Panc1 (cell line): ENCODE results near the gene PDE9A. TPM values are rescaled to one million over a fixed set of nuclear protein-coding genes. Genes with fewer than 3 reads are reported as not detected.

Source experiments
- ATAC-seq: fragments of 200-7000 bp; cut with Tn5 transposase; 2 replicates; pipeline ENCODE4 v1.9.1; 2020; ENCODE audit warnings: mild to moderate bottlenecking, moderate library complexity
- BruUV-seq: library from RNA; stranded (reverse); fragments of 400-500 nt; replicated peaks from 2 replicates; lab custom pipeline; 2021; lab: Mats Ljungman, UMichigan
- CTCF ChIA-PET: fragments of 300-600 bp; sonication (Branson Sonifier 250); formaldehyde crosslinking; loops from one replicate; lab custom pipeline; 2022; ENCODE audit warnings: antibody characterized with exemption; lab: Charles Lee
- POLR2A ChIA-PET: fragments of 300-600 bp; sonication (Branson Sonifier 250); formaldehyde crosslinking; loops from one replicate; lab custom pipeline; 2022; ENCODE audit warnings: antibody characterized with exemption; lab: Charles Lee
- DNase-seq: peaks from one replicate; pipeline ENCODE4 v3.0.0-alpha.2; 2010; ENCODE audit warnings: low read depth, low spot score
- H3K27ac ChIP-seq: 2 replicates; pipeline ENCODE4 v1.5.1; 2011; ENCODE audit warnings: mild to moderate bottlenecking, low read length, inconsistent platforms
- H3K27me3 ChIP-seq: fragments of 200-500 bp; sonication (Bioruptor generic); 2 replicates; pipeline ENCODE4 v1.6.0; 2014; ENCODE audit warnings: low read length, inconsistent platforms; ENCODE audit not compliant: control insufficient read depth, insufficient read depth
- H3K36me3 ChIP-seq: fragments of 200-500 bp; sonication (Bioruptor generic); 2 replicates; pipeline ENCODE4 v1.5.1; 2014; ENCODE audit warnings: inconsistent platforms, mild to moderate bottlenecking, low read length, moderate library complexity; ENCODE audit not compliant: control insufficient read depth, insufficient read depth
- H3K4me1 ChIP-seq: 2 replicates; pipeline ENCODE4 v1.5.1; 2011; ENCODE audit warnings: inconsistent platforms, mild to moderate bottlenecking, low read length, moderate library complexity; ENCODE audit not compliant: control insufficient read depth, insufficient read depth
- H3K4me3 ChIP-seq, 2 experiments: 2 replicates each; pipeline ENCODE4 v1.5.1; 2011 to 2012; ENCODE audit warnings: low read depth in 2 of 2, low read length in 2 of 2, mild to moderate bottlenecking in 2 of 2, inconsistent platforms in 1 of 2, moderate library complexity in 1 of 2
- H3K9me3 ChIP-seq: fragments of 200-500 bp; sonication (Bioruptor generic); 2 replicates; pipeline ENCODE4 v1.5.1; 2014; ENCODE audit warnings: low read depth, mild to moderate bottlenecking, inconsistent platforms, low read length, moderate library complexity; ENCODE audit not compliant: control insufficient read depth, insufficient read depth
- CTCF ChIP-seq: fragments of 450-650 bp; IDR thresholded peaks from 2 replicates; pipeline ENCODE4 v1.5.1; 2017; ENCODE audit warnings: mild to moderate bottlenecking
- POLR2AphosphoS5 ChIP-seq: IDR thresholded peaks from 2 replicates; pipeline ENCODE4 v1.6.1; 2012; ENCODE audit warnings: mild to moderate bottlenecking, low read depth, low read length, moderate library complexity
- REST ChIP-seq, 2 experiments: IDR thresholded peaks; 2 replicates each; pipeline ENCODE4 v1.6.1; 2011 to 2012; ENCODE audit warnings: low read depth in 2 of 2, control low read depth in 1 of 2, low read length in 1 of 2, mild to moderate bottlenecking in 1 of 2, moderate library complexity in 1 of 2; ENCODE audit not compliant: insufficient read depth in 1 of 2
- SIN3A ChIP-seq: IDR thresholded peaks from 2 replicates; pipeline ENCODE4 v1.6.1; 2012; ENCODE audit warnings: low read depth, mild to moderate bottlenecking, low read length, moderate library complexity, borderline replicate concordance; ENCODE audit not compliant: insufficient read depth
- TCF7L2 ChIP-seq: IDR thresholded peaks from 2 replicates; pipeline ENCODE4 v1.6.1; 2011; ENCODE audit warnings: mild to moderate bottlenecking, low read depth, low read length, inconsistent platforms
- in situ Hi-C: cut with HindIII; loops from 2 replicates; pipeline ENCODE4 v1.10.0; 2016; ENCODE audit warnings: low sequenced_read_pairs, low pct_unique_long_range_greater_than_20kb
- intact Hi-C: fragments of 100-400 bp; cut with micrococcal nuclease; formaldehyde crosslinking; loops from one replicate; pipeline ENCODE4 v1.10.0; 2022; ENCODE audit not compliant: unreplicated experiment
- total RNA-seq: library from RNA; stranded (reverse); gene quantifications from one replicate; pipeline ENCODE4 v1.2.1, GENCODE V29; 2021; ENCODE audit not compliant: unreplicated experiment

The PDE9A gene
- total RNA-seq, 1 experiment from 2014 or later = 0.72 TPM

- intact Hi-C loops = no loop called here
- no peaks in the 10 kb centered on the region for H3K36me3 ChIP-seq
- H3K4me1 ChIP-seq = no peaks in the 10 kb centered on the region
- peaks cover 2% of the 10 kb centered on the region; the same call in 1 of the 2 replicates for H3K27me3 ChIP-seq
- TF ChIP-seq POLR2AphosphoS5 = no peak
- no peak for TF ChIP-seq SIN3A
- ATAC-seq (no peak), DNase-seq (no peak)
- POLR2A ChIA-PET = interaction anchor here (0.6 kb wide), 1 partner anchor 414 kb away, joined by 3 read pairs; no protein-coding TSS in a partner anchor
- H3K27ac ChIP-seq = no peak overlapping the region
- no TSS peak for BruUV-seq
- in situ Hi-C loops = no loop called here
- H3K9me3 ChIP-seq = no peaks in the 10 kb centered on the region
- no peak overlapping the region for H3K4me3 ChIP-seq
- CTCF ChIA-PET = no interaction called here
Measured at GRCh38 chr21:42615924-42616323, 37.5 kb upstream of the PDE9A start.

GRCh38 chr21:42616446-42616845, 37.0 kb upstream of the PDE9A start:
- Histone ChIP-seq H3K36me3 (no peaks in the 10 kb centered on the region), H3K9me3 (no peaks in the 10 kb centered on the region), H3K4me3 (no peak overlapping the region), H3K4me1 (no peaks in the 10 kb centered on the region), H3K27me3 (peaks cover 2% of the 10 kb centered on the region; the same call in 1 of the 2 replicates), H3K27ac (no peak overlapping the region)
- DNase-seq = no peak
- ATAC-seq = no peak
- in situ Hi-C loops = no loop called here
- POLR2A ChIA-PET = interaction anchor here (0.6 kb wide), 1 partner anchor 414 kb away, joined by 3 read pairs; no protein-coding TSS in a partner anchor
- no TSS peak for BruUV-seq
- TF ChIP-seq SIN3A (no peak), REST (IDR thresholded peaks at IDR 0.05; ENCODE audit: insufficient read depth in 1 of 2, low read depth in 2 of 2, low read length in 1 of 2) (no peak), CTCF (no peak), POLR2AphosphoS5 (no peak), TCF7L2 (no peak)
- intact Hi-C loops = no loop called here
- CTCF ChIA-PET = no interaction called here

GRCh38 chr21:42616941-42617340, 36.5 kb upstream of the PDE9A start:
- TF ChIP-seq REST (IDR thresholded peaks at IDR 0.05; ENCODE audit: insufficient read depth in 1 of 2, low read depth in 2 of 2, low read length in 1 of 2) (no peak), SIN3A (no peak), POLR2AphosphoS5 (no peak), TCF7L2 (no peak), CTCF (no peak)
- ChIA-PET POLR2A (no interaction called here), CTCF (no interaction called here)
- H3K36me3 ChIP-seq = no peaks in the 10 kb centered on the region
- no peak overlapping the region for H3K27ac ChIP-seq
- no peaks in the 10 kb centered on the region for H3K9me3 ChIP-seq
- BruUV-seq = no TSS peak
- in situ Hi-C loops = no loop called here
- intact Hi-C loops = no loop called here
- H3K27me3 ChIP-seq = peaks cover 2% of the 10 kb centered on the region; the same call in 1 of the 2 replicates
- ATAC-seq = no peak
- DNase-seq = no peak
- no peak overlapping the region for H3K4me3 ChIP-seq
- H3K4me1 ChIP-seq = no peaks in the 10 kb centered on the region
